IPS-NIHi7 (cell line): ENCODE measurements around the gene RUFY2.
"Not testable (repeated sequence)": the region's sequence is repeated elsewhere in the genome, so short reads cannot be mapped to it uniquely, and the experiment has no call there.

Experiments
- DNase-seq: peaks from one replicate; pipeline ENCODE4 v3.0.0; 2012; ENCODE audit warnings: mixed read lengths; ENCODE audit errors: extremely low spot score

Gene RUFY2

DNA sequence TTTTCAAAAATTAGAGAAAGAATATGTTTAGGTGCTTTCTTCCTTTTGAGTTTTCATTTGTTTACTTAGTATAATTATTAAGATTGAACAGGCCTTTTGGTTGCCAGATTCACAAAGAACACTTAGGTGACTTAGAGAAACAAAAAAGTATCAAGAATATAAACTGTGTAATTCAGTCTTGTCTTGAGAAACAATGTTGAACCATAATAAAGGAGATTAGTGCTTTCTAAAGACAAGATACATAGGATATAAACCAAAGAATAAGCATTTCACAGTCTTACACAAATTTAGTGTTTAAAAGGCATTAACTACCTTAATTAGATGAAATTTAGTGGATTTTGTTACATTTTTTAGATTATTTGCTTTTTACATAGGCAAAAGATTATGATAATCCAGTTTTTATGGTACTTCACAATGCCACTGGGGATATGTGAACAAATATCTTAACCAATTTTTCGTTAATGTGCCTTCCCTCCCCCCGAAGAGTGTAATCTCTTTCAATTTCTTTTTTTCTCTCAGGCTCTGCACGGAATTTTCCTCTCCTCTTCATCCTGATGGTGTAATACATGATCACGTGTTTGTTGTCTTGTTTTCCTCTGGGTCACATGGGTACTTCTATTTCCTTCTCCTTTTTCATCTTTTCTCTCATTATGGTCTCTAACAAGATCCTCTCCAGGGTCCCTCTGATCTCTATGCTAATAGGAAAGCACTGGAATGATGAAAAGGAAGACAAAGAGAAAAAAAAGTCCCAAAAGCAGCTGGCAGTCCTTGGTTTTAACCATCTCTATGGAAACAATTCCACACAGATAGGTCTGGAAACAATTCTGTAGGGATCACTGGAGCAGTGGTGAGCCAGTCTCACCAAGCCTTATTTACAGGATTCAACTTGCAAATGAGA is 78.9 kb downstream of the RUFY2 start:
- DNase-seq = peak; percentile 20

DNA sequence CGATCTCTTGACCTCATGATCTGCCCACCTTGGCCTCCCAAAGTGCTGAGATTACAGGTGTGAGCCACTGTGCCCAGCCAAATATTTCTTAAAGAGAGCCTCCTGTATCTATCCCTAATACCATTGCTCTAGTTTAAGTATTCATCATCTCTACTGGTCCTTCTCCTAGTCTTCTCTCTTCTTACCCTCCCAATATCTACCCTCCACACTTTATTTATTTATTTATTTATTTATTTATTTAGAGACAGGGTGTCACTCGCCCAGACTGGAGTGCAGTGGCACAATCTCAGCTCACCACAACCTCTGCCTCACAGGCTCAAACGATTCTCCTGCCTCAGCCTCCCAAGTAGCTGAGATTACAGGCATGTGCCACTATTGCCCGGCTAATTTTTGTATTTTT is 82.7 kb downstream of the RUFY2 start:
- DNase-seq = not testable (repeated sequence)

DNA sequence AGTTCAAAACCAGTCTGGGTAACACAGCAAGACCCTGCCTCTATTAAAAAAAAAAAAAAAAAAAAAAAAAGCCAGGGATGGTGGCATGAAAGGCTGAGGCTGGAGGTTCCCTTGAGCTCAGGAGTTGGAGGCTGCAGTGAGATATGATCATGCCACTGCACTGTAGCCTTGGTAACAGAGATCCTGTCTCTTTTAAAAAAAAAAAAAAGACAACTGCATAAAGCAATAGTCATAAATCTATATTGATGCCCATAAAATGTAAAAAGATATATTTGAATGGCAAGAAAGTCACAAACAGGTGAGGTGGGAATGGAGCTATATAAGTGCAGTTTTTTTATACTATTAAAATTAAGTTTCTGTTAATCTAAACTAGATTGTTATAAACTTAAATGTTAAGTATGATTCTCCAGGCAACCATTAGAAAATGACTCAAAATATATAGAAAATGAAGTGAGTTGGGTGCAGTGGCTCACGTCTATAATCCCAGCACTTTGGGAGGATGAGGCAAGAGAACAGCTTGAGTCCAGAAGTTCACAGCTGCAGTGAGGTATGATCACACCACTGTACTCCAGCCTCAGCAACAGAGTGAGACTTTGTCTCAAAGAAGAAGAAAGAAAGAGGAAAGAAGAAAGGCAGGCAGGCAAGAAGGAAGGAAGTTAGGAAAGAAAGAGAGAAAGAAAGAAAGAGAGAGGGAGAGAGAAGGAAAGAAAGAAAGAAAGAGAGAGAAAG is 88.6 kb downstream of the RUFY2 start:
- no peak for DNase-seq

DNA sequence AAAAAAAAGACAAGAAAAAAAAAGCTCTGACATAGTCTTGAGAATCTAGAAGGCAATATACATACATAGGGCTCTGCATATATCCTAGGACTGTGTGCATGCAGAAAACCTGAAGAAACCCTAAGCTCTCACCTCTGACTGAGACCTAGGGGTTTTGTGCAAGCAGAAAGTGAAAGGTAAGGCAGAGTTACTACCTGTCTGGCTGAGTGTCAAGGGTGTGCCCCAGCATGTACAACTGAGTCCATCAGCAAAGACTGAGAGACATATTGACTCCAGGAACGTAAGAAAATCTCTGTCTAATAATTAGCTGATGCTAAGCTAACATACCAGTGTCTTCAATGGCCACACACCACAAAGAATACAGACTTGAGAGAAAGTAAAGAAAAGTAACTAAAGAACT is 91.5 kb downstream of the RUFY2 start:
- no peak for DNase-seq

DNA sequence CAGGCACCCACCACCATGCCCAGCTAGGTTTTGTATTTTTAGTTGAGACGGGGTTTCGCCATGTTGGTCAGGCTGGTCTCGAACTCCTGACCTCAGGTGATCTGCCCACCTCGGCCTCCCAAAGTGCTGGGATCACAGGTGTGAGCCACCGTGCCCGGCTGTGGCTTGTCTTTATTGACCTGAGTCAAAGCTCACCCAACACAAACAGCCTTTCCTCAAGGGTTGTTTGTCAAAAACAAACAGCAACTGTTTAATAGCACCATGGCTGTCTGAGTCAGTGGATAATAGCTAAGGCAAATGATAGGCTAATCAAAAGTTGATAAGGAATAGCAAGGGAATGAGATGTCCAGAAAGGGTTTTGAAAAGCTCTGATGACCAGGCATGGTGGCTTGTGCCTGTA is 92.1 kb downstream of the RUFY2 start:
- not testable (repeated sequence) for DNase-seq

DNA sequence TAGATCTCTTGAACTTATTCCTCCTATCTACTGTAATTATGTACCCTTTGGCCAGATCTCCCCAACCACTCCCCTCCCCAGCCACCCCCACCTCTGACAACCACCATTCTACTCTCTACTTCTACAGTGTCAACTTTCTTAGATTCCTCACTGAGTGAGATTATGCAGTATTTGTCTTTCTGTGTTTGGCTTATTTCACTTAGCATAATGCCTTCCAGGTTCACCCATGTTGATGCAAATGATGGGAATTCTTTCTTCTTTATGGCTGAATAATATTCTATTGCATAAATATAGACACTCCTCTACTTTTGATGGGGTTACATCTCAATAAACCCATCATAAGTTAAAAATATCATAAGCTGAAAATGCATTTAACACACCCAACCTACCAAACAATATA is 96.5 kb downstream of the RUFY2 start:
- DNase-seq = no peak

DNA sequence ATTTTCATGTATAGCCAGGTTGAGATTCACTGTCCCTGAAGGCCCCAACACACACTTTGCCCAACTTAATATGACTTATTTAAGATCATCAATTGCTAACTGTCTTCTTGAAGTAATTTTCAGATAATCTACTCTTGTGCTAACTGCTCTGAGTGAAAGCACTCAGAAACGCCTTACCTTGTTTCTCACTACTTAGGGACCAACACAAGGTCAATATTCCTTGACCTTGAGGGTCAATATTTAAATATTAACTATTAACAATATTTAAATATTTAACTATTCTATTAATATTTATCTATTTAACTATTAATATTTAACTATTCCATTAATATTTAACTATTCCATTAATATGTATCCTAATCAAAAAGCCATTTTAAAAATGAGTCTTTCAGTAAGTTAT is 101.2 kb downstream of the RUFY2 start:
- no peak for DNase-seq

DNA sequence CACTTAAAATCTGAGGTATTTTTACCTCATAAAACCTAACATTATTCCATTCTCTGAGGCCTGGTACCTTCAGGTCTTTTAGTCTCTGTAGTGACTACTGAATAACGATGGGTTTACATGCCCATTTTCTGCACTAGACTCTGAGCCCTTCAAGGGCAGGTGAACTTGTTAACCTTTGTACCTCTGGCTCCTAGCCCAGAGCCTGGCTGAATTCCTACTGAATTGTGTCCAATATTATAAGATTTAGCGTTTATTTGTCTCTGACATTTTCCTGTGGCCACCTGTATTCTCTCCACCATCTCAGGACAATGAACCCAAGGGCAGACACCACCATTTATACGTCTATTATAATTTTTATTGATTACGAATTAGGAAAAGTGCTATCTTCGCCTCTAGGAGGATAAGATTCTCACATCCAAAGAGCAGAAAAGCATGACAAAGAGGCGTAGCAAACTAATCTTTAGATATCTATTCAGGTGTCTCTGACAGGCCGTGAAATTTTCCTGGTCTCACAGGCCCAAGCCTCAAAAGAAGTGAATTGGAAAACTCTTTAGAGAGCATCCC is 103.1 kb downstream of the RUFY2 start:
- no peak for DNase-seq

DNA sequence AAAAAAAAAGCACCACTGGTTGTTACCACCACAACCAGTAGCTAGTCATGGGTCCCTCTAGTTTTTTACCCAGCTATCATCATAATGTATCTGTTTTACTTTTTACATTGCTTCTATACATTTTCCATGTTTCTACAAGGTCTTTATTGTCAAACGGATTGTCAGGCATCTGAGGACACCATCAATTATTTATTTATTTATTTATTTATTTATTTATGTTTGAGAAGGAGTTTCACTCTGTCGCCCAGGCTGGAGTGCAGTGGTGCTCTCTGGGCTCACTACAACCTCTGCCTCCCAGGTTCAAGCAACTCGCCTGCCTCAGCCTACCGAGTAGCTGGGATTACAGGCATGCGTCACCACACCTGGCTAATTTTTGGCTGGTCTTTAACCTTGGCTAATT is 104.2 kb downstream of the RUFY2 start:
- no peak for DNase-seq

DNA sequence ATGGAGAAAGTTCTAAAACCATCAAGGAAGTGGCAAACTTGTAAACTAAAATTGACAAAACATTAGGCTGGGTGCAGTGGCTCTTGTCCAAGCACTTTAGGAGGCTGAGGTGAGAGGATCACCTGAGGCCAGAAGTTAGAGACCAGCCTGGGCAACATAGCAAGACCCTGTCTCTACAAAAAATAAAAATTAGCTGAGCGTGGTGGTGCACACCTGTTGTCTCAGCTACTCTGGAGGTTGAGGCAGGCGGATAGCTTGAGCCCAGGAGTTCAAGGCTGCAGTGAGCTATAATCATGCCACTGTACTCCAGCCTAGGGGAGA is 104.6 kb downstream of the RUFY2 start:
- DNase-seq = no peak

DNA sequence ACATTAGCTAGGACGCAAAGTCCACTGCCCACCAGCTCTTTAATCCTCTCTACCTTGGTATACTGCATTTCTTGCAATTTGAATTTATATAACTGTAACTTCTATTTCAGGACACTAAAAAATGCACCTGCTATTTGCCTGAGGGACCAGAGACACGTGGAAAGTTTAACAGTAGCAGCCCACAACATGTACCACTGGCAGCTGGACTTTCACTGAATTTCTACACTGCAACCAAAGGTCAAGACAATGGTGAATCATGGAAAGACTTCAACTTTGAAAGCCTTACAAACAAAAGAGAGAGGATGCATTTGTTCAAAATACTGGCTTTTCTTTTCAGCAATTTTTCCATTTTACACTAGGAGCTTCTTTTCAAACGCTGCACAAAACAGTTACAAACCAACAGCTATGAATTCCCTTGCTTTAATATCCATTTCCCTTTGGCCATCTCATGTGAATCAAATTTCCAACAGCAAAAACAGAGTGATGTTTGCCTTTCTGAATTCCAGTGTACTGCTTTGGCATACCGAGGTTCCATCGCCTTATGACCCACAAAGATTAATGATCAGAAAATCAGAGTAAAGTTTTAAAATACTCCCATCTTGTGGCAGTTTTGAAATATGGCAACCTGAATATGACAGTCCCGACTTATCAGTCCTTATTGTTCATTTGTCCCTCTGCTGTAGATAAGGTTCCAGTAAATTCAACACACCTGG is 105.1 kb downstream of the RUFY2 start:
- DNase-seq = peak; percentile 22

DNA sequence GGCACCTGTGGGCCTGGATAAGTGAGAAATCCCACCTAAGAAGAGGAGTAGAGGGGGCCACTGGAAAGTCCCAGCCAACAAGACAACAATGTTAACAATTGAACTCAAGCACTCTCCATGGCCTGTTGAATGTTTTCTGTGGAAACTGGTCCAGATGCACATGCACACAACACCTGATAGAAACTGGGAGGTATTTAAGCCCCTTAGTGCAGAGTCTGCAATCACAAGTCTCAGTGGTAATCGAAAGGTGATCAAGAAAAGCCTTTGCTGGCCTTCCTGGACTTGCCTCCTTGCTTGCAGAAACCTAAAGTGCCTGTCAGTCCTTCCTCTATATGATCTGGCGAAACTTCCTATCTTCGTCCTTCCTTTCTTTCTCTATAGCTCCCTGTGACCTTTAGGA is 105.8 kb downstream of the RUFY2 start:
- no peak for DNase-seq

DNA sequence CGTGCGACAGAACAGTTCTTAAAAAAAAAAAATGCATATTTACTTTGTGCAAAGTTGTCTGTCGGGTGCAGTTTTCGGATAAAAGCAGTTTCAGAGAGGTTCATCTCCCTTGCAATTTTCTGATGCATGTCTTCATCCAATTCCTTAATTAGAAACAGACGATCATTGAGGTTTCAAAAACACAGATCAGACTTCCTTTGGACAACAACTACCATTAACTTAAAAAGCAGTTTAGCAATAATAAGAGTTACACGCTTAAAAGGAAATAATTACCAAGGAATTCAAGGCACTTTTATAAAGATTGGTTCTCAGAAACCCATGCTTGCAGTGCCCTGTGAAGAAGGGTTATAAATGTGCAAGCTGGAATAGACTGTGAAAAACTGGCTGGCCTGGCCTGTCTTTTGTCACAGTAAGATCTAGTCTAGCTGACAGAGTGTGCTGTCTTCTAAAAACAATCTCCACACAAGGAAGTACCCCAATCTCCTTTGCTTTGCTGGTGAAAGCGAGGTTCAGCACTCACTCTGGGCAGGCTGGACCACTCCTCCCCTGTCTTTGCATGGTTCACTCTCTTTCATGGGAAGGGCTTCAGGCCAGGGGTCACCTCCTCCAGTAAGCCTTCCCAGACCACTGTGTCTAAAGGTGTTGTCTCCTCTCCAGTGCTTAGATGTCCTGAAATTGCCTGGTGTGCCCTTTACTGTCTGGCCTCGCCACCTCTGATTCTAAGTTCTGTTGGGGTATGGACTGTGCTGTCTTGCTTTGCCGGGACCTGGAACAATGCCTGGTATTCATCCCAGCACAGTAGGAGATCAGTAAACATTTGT is 110.0 kb downstream of the RUFY2 start:
- no peak for DNase-seq
